GM21360 (cell line): Measurements from ENCODE around the gene B4GAT1.
"Not testable (repeated sequence)": the region's sequence is repeated elsewhere in the genome, so short reads cannot be mapped to it uniquely, and the experiment has no call there.

Experiments used
- ATAC-seq: cut with Tn5 transposase; IDR thresholded peaks from one replicate; pipeline ENCODE4 v1.9.1; 2021; ENCODE audit warnings: mild to moderate bottlenecking, moderate library complexity; ENCODE audit not compliant: unreplicated experiment

The B4GAT1 gene

GRCh38 chr11:66326261-66327111 lies 20.9 kb downstream of the B4GAT1 start:
- no peak for ATAC-seq

GRCh38 chr11:66325263-66325671 lies 22.2 kb downstream of the B4GAT1 start:
- no peak for ATAC-seq

GRCh38 chr11:66324664-66325063 lies 22.8 kb downstream of the B4GAT1 start:
- no peak for ATAC-seq

GRCh38 chr11:66323684-66324083 lies 23.7 kb downstream of the B4GAT1 start:
- no peak for ATAC-seq

GRCh38 chr11:66322732-66323427 lies 24.5 kb downstream of the B4GAT1 start:
- ATAC-seq = no peak

GRCh38 chr11:66321606-66322005 lies 25.8 kb downstream of the B4GAT1 start:
- no peak for ATAC-seq

GRCh38 chr11:66320748-66321147 lies 26.7 kb downstream of the B4GAT1 start:
- not testable (repeated sequence) for ATAC-seq

- not testable (repeated sequence) for ATAC-seq
These were observed 27.1 kb downstream of the B4GAT1 start for GRCh38 chr11:66320289-66320688.

GRCh38 chr11:66318600-66318970 lies 28.8 kb downstream of the B4GAT1 start:
- no peak for ATAC-seq

- ATAC-seq = no peak
These were observed 29.5 kb downstream of the B4GAT1 start for GRCh38 chr11:66317723-66318599.

- no peak for ATAC-seq
These were observed 30.1 kb downstream of the B4GAT1 start for GRCh38 chr11:66317322-66317722.

GRCh38 chr11:66316849-66317251 lies 30.6 kb downstream of the B4GAT1 start, which contains the start of gene CD248:
TSS of gene CD248 (minus strand) at chr11:66317044. CDS start at chr11:66317027, 17 bp downstream.
- ATAC-seq = no peak

GRCh38 chr11:66315921-66316811 lies 31.3 kb downstream of the B4GAT1 start:
- ATAC-seq = no peak

- no peak for ATAC-seq
These were observed 31.9 kb downstream of the B4GAT1 start for GRCh38 chr11:66315498-66315885.

- no peak for ATAC-seq
These were observed 32.6 kb downstream of the B4GAT1 start for GRCh38 chr11:66314561-66315497.

- ATAC-seq = no peak
These were observed 33.3 kb downstream of the B4GAT1 start for GRCh38 chr11:66314186-66314501.

GRCh38 chr11:66313321-66314185 lies 33.9 kb downstream of the B4GAT1 start:
- ATAC-seq = no peak
